HG03103 (cell line): Measurements from ENCODE around the gene CLBA1.

Experiments
- ATAC-seq: cut with Tn5 transposase; IDR thresholded peaks from one replicate; pipeline ENCODE4 v1.9.1; 2021; ENCODE audit warnings: low read depth; ENCODE audit not compliant: unreplicated experiment

The CLBA1 gene

DNA sequence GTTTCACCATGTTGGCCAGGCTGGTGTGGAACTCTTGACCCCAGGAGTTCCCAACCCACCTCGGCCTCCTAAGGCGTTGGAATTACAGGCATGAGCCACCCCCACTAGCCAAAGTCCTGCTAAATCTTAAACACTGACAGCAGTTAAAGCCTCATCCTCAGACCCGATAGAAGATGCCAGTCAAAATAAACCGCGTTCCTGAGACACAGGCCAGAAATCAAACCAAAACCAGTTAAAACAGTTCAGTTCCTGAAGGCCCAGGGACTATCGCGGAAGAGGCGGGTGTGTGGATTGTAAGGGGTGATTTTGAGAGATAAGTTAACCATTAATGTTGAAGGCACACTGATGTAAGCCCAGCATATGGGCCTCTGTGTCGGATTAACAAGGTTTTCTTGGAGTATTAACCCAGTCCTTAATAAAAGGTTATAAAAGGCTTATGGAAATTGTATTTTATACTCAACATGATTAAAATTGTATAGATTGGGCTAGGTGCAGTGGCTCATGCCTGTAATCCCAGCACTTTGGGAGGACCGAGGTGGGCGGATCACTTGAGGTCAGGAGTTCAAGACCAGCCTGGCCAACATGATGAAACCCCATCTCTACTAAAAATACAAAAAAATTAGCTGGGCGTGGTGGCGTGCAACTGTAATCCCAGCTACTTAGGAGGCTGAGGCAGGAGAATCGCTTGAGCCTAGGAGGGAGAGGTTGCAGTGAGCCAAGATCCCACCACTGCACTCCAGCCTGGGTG, 54.0 kb downstream of the CLBA1 start:
- no peak for ATAC-seq

DNA sequence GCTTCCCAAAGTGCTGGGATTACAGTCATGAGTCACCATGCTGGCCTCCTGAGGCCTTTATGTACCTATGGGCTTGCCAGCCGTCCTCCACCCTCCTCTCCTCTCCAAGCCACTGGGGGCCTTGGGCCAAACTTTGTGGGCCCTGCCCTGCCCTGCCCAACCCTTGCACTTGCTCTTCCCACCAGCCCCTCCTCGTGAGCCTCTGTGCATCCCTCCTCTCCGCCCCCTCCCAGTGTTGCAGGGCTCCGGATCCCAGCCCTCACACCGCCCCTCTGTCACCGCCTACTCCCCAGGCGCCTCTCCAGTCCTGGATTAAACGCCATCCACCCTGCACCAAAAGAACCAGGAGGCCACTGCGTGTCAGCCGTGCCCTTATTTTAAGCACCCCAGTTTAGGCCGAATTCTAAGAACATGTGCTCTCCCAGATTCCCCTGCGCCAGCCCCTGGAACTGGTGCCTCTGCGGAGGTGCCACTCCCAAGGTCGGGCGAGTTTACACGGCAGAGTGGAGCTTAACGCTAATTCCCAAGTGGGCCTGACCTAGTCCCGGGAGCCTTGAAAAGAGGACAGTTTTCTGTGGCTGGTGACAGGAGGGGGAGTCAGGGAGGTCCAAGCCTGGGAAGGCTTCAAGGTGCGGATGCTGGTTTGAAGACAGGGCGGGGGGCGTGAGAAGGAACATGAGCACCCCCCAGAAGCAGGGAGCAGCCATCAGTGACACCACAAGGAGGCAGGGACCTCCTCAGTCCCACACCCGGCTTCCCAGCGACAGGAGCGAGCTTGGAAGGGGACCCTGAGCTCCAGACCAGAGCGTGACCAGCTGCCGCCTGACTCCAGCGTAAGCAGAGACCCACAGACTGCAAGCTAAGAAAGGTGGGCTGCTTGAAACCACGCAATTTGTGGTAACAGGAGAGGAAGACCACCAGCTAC, 56.5 kb downstream of the CLBA1 start:
- no peak for ATAC-seq

DNA sequence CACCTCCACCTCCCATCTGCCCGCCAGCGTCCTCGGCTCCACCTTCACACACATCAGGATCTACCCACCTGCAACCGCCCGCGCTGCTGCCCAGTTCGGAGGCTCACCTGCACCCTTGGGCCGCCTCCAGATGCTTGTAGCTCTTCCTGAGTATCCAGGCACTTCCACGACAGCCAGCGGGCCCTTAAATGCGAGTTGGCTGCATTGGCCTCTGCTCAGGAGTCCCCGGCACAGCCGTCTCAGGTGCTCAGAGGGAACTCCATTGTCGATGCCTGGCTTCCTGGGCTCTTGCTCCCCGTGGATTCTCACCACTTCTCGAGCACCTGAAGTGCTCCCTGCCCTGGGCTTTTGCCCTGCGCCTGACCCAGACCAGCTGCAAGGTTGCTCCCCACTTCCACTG, 57.2 kb downstream of the CLBA1 start:
- ATAC-seq: no peak

DNA sequence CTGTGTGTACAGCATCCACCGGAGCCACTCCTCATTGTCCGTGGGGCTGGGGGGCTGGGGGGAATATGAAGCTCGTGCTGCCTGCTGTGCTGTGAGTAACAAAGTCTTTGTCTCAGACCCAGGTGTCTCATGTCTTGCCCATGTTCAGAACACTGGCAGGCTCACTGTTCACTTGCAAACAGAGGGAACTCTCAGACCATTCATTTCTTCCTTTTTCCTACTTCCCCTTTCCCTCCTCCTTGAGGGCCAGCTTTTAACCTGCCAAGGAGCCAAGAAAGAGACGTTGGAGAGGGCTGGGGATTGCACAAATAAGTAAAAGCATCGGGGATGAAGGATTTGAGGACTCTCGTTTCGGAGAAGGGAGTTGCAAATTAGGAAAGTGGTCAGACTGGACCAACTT, 58.1 kb downstream of the CLBA1 start:
- no peak for ATAC-seq
